HG02884 (cell line): ENCODE measurements around the gene GDF10.

Experiments
- ATAC-seq: cut with Tn5 transposase; IDR thresholded peaks from one replicate; pipeline ENCODE4 v1.9.1; 2021; ENCODE audit warnings: mild to moderate bottlenecking, moderate library complexity; ENCODE audit not compliant: unreplicated experiment

The GDF10 gene

DNA sequence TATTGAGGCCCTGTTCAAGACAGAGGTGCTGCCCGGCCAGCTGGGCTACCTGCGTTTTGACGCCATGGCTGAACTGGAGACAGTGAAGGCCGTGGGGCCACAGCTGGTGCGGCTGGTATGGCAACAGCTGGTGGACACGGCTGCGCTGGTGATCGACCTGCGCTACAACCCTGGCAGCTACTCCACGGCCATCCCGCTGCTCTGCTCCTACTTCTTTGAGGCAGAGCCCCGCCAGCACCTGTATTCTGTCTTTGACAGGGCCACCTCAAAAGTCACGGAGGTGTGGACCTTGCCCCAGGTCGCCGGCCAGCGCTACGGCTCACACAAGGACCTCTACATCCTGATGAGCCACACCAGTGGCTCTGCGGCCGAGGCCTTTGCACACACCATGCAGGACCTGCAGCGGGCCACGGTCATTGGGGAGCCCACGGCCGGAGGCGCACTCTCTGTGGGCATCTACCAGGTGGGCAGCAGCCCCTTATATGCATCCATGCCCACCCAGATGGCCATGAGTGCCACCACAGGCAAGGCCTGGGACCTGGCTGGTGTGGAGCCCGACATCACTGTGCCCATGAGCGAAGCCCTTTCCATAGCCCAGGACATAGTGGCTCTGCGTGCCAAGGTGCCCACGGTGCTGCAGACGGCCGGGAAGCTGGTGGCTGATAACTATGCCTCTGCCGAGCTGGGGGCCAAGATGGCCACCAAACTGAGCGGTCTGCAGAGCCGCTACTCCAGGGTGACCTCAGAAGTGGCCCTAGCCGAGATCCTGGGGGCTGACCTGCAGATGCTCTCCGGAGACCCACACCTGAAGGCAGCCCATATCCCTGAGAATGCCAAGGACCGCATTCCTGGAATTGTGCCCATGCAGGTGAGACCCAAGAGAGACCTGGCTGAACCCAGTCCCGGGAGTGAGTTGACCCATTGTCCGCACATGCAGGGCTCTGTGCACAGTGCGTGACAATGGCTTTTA is 51.0 kb downstream of the GDF10 start:
- no peak for ATAC-seq

DNA sequence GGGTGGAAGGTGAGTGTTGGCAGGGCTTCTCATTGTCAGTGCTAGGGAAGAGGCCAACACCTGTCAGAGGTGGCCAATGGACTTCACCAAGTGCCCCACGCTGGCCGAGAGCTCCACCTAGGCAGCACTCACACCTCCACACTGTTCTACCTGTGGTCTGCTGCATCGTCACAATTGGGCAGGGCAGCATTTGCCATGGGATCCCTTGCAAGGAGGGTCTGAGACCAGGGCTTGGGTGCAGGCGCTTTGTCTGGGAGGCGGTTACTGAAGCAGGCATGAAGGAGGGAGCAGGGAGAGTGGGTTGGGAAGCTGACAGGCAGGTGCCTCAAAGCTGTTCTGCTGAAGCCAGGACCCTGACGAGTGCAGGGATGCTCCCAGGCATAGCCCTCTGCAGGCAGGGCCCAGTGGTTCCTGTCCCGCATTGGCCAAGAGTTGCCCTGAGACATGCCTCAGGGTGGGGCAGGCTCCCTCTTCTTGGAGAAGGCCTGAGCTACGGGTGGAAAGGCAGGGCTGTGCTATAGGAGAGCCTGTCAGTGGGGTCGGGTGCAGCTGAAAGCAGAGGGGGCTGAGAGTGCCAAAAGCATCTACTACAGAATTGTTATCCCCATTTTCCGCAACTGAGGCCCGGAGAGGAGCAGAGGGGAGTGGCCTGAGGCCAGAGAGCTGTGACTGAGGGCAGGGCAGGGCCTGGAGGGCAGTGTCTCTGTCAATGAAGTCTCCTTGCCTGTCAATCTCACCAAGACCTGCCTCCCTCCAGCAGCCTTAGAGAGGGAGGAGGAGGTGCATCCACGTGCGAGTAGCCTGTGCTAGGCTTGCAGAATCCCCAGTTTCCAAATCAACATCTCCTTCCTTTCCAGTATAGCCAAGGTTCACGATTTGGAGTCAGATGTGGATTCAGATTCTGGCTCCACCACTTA is 52.2 kb downstream of the GDF10 start:
- ATAC-seq, result no peak

- no peak for ATAC-seq
Measured at GRCh38 chr10:47353351-47353750, 53.4 kb downstream of the GDF10 start.

GRCh38 chr10:47354165-47354564 is 54.2 kb downstream of the GDF10 start:
- ATAC-seq, result no peak

DNA sequence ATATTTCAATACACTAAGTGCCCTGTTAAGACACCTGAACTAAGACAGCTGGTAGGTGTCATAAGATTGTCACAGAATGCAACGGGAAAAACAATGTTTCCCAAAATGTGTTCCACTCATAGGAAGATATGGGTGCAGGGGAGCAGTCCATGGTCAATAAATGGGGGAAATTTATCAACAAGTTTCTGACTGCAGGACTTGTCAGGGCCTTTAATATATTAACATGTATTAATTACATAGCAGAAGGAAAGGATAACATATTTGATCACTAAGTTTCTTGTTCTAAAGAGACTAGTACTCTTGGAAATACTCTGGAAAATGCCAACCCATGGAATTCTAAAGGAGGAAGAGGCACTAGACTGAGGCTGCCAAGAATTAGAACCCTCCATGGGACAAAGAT is 54.9 kb downstream of the GDF10 start:
- no peak for ATAC-seq

- ATAC-seq, result no peak
Measured at GRCh38 chr10:47356708-47357107, 56.7 kb downstream of the GDF10 start.

DNA sequence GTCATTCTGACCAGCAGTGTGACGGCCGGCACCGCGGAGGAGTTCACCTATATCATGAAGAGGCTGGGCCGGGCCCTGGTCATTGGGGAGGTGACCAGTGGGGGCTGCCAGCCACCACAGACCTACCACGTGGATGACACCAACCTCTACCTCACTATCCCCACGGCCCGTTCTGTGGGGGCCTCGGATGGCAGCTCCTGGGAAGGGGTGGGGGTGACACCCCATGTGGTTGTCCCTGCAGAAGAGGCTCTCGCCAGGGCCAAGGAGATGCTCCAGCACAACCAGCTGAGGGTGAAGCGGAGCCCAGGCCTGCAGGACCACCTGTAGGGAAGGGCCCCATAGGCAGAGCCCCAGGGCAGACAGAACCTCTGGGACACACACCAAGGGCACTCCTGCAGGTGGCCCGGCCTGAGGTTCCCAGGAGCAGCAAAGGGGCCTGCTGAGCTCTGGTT is 57.2 kb downstream of the GDF10 start:
- ATAC-seq, result no peak

DNA sequence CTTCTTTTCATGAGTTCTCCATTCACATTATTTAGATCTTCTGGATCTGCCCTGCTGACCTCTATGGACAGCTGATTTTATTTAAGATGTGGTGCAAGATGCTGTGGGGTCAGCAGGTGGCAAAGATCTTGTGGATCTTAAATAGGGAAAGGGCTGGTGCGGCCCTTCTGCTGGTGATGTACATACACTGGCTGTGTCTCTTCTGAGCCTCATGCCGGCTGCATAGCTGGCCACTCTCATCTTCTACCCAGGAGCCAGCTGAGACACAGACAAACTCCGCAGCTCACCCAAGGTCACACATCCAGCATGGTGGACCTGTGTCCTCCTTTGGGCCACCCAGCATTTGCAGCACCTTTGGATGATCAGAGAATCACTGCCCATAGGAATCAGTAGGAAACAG is 57.9 kb downstream of the GDF10 start:
- no peak for ATAC-seq

DNA sequence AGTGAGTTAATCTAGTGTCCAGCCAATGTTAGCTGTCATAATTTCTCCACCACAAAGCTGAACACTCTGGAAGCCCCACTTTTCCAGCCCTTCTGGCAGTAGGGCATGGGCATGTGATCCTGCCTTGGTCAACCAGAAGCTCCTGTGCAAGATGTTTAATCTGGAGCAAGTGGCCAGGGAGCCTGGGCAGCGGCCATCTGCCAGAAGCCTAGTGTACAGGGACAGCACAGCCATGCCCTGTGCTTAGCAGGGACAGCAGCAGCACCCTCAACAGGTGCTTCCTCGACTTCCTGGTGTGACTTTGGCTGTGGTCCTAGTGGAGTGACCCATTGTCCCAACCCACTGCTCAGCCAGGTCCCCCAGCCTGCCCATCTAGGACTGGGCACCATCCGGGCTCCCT is 58.5 kb downstream of the GDF10 start:
- ATAC-seq, result no peak

GRCh38 chr10:47359101-47359500 is 59.1 kb downstream of the GDF10 start:
- no peak for ATAC-seq

GRCh38 chr10:47359626-47360418 is 59.8 kb downstream of the GDF10 start:
- no peak for ATAC-seq

DNA sequence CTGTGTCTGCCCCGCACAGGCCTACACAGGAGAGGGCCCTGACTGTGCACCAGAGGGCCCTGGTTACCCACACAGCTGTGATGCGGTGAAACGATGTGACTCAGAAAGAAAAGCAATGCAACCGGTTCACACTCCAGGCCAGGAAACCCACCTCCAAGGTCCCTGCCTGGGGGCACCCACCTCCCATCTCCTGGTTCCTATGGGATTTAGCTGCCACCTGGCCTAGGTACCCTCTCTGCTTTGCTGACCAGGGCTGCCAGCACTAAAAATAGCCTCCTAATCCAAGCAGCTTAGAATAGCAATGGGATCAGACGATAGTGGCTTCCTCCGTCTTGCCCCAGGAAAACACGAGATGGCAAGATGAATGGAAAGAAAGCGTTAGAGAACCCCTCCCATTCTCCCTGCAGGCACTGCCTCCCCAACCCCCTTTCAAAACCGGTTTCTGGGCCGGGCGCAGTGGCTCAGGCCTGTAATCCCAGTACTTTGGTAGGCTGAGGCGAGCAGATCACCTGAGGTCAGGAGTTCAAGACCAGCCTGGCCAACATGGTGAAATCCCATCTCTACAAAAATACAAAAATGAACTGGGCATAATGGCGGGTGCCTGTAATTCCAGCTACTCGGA is 60.5 kb downstream of the GDF10 start:
- no peak for ATAC-seq

DNA sequence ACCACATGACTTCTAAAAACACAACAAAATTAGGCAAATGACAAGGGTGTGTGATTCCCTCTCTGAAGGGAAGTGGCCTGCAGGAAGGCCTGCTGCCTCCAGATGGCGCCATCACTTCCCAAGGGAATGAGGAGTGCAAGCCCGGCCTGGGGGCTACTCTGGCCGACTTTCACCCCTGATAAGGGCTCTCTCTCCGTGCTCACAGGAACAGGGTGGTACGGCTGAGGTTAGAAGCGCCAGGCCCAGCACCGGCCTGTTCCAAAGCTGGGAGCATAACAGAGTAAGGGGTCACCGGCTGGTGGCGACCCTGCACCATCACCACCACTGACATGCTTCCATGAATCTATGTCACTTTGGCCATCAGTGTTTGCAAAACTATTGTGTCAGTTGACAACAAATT is 61.3 kb downstream of the GDF10 start:
- no peak for ATAC-seq

DNA sequence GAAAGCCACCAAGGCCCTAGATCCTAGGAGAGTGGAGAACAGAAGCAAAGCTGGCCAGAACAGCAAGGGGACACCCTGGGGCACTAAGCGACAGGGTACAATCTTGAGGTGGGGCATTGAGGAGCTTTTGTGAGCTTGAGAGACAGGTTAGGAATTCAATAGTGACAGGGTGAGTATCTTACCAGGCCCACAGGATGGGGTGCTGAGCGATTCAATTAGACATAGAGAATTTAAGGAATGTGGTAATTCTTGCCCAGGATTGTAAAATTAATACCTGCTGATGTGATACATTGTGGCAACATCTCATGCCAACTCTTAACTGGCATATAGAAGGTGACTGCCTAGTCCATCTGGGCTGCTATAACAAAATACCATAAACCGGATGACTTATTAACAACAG is 62.2 kb downstream of the GDF10 start:
- no peak for ATAC-seq
